ENCODE data around the gene PILRA. TPM values are rescaled to one million over a fixed set of nuclear protein-coding genes. Genes with fewer than 3 reads are reported as not detected.
A peak's percentile ranks its signal among the peaks of the same experiment; 100 is the strongest.
"Not testable (repeated sequence)": the region's sequence is repeated elsewhere in the genome, so short reads cannot be mapped to it uniquely, and the experiment has no call there.

PILRA gene
- 1 to 10 TPM; 1.8 to 2.7 TPM for total RNA-seq

DNA sequence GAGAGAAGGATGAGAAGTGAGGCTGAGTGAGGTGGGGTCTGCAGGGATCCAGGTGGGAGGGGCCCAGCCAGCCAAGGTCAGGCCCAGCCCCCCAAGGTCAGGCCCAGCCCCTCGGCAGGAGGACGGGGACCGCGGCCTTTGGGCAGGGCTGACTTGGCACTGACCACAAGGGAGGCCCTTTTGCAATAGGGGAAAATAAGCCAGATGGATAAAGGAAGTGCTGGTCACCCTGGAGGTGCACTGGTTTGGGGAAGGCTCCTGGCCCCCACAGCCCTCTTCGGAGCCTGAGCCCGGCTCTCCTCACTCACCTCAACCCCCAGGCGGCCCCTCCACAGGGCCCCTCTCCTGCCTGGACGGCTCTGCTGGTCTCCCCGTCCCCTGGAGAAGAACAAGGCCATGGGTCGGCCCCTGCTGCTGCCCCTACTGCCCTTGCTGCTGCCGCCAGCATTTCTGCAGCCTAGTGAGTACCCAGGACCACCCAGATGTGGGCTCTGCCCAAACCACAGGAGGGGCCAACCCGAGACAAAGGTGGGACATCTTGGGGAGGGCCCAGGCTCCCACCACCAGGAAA lies at the start of gene PILRA:
TSS of gene PILRA (plus strand) at position 227 of the 571 bp plus-strand sequence. CDS start at position 397, 170 bp downstream.
- Mint-ChIP-seq H3K36me3 (ENCODE audit: low read depth) (no peaks in the 10 kb centered on the region), H3K27me3 (no peaks in the 10 kb centered on the region), H3K9me3 (no peaks in the 10 kb centered on the region), H3K4me3 (no peak within 1 kb of the TSS), H3K27ac (peak within 1 kb of the TSS; percentile 80), H3K4me1 (peaks cover 18% of the 10 kb centered on the region)
- CTCF ChIA-PET = interaction anchor here (0.6 to 1.2 kb wide), 2 partner anchors 28 to 84 kb away, joined by 3 read pairs; no protein-coding TSS in a partner anchor
- POLR2A ChIA-PET = no interaction called here
- DNase-seq = no peak

DNA sequence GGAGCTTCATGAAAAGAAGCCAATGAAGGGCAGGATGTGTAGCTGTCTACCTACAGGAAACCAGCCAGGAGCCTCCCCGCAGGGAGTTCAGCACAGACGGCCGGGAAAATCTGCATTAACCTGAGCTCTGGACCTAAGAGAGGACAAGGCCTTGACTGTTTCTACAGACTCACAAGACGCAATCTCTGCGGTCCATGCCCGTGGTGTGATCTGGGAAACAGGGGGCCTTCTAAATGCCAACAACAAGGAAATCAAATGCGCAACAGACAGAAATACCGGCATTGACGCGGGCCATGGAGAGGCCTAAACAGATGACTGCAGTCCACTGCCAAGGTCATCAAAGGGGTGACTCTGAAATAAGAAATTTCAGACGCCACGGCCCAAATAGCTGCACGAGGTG lies 49.1 kb upstream of the PILRA start:
- H3K4me3 Mint-ChIP-seq, POLR2A ChIA-PET, H3K4me1 Mint-ChIP-seq, H3K9me3 Mint-ChIP-seq, H3K27ac Mint-ChIP-seq, H3K27me3 Mint-ChIP-seq, DNase-seq, CTCF ChIA-PET: not testable (repeated sequence)
- H3K36me3 Mint-ChIP-seq (ENCODE audit: low read depth) = peaks cover 38% of the 10 kb centered on the region

DNA sequence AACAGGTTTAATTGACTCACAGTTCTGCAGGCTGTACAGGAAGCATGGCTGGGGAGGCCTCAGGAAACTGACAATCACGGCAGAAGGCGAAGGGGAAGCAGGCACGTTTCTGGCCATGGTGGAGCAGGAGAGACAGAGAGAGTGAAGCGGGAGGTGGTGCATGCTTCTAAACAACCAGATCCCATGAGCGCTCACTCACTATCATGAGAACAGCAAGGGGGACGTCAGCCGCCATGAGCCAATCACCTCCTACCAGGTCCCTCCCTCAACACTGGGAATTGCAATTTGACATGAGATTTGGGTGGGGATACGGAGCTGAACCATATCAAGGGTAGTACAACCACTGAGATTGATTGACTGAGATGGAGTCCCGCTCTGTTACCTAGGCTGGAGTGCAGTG lies 47.6 kb upstream of the PILRA start:
- DNase-seq, H3K27ac Mint-ChIP-seq, H3K27me3 Mint-ChIP-seq, H3K4me1 Mint-ChIP-seq, CTCF ChIA-PET, POLR2A ChIA-PET, H3K4me3 Mint-ChIP-seq, H3K9me3 Mint-ChIP-seq: not testable (repeated sequence)
- peaks cover 33% of the 10 kb centered on the region for H3K36me3 Mint-ChIP-seq (ENCODE audit: low read depth)

DNA sequence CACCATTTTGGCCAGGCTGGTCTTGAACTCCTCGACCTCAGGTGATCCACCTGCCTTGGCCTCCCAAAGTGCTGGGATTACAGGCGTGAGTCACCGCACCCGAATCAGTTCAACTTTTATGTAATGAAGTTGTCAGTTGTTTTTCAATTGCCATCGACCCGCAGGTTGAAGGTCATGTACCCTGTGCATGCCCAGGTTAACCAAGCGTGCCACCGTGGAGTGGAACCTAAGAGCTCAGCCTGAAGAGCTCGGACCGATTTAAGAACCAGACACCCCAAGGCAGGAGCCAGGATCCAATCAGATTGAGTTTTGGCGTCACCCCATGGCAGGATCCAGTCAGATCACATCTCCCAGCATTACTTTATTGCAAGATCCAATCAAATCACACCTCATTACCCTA lies 46.4 kb upstream of the PILRA start:
- DNase-seq, H3K4me1 Mint-ChIP-seq, H3K27me3 Mint-ChIP-seq, H3K9me3 Mint-ChIP-seq, H3K27ac Mint-ChIP-seq, CTCF ChIA-PET, POLR2A ChIA-PET, H3K4me3 Mint-ChIP-seq: not testable (repeated sequence)
- peaks cover 32% of the 10 kb centered on the region for H3K36me3 Mint-ChIP-seq (ENCODE audit: low read depth)

DNA sequence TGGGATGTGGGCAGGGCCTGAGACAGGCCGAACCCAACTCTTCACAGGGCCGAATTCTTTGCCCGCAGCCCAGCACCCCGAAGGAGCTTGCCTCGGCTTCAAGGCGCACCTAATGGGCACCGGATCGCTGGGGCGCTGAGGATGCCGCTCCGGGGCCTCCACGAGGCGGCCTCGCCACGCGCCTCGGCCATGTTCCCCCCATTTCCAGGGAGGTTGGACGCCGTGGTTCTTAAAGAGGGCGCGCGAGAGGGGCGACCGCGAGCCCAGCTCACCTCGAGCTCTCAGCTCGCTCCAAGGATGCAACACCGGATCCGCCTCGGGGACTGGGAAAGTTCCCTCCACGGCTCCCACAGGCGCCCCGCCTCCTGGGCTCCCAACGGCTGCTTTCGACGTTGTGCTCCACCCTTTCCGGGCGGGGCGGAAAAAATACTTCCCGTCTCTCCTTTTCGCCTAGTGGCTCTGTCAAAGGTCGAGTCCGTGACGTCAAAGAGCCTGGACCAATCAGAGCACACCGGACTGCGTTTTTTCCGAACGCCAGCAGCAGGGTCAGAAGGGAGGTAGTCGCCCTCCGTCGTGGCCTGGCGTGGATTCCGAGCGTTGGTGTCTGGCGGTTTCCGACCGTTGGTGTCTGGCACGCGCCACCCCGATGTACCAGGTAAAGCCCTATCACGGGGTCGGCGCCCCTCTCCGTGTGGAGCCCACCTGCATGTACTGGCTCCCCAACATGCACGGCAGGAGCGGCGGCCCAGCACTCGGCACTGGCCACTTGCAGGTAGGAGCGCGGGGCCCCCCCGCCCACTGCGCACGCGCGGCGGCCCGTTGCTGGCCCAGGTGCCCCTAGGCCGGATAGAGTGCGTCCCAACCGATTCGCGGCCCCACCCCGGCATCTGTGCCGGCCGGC lies 37.5 kb upstream of the PILRA start:
- H3K4me3 Mint-ChIP-seq = peak overlapping the region; percentile 82
- POLR2A ChIA-PET, H3K9me3 Mint-ChIP-seq, H3K27me3 Mint-ChIP-seq, CTCF ChIA-PET: not testable (repeated sequence)
- peak overlapping the region; percentile 93 for H3K27ac Mint-ChIP-seq
- DNase-seq = peak; percentile 89
- H3K4me1 Mint-ChIP-seq = peaks cover 28% of the 10 kb centered on the region
- peaks cover 22% of the 10 kb centered on the region for H3K36me3 Mint-ChIP-seq (ENCODE audit: low read depth)

DNA sequence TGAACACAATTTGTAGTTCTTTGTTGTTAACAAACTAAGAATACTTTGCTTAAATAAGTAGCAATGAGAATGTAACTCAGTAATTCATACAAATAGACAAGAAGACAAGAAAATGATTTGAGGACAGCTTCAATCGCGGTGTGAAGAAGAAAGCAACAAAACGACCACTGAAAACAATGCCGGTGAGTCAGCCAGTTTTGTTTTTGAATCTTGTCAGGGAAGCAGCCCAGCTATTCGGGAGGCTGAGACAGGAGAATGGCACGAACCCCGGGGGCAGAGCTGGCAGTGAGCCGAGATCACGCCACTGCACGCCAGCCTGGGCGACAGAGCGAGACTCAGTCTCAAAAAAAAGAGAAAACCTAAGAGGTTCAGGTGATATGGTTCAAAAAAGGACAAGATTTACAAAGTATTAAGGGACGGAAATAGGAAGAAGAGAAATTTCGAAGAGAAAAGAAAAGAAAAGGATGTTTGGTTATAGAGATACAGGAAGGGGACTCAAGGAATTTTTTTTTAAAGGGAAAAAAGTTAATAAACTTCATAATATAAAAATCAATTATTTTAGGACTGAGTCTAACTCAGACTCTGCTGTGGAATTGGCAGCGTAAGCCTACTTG lies 35.1 kb upstream of the PILRA start:
- Mint-ChIP-seq H3K4me3 (peak overlapping the region; percentile 63), H3K36me3 (ENCODE audit: low read depth) (peaks cover 37% of the 10 kb centered on the region), H3K4me1 (peaks cover 45% of the 10 kb centered on the region)
- H3K27me3 Mint-ChIP-seq, DNase-seq, H3K27ac Mint-ChIP-seq, H3K9me3 Mint-ChIP-seq, CTCF ChIA-PET, POLR2A ChIA-PET: not testable (repeated sequence)

DNA sequence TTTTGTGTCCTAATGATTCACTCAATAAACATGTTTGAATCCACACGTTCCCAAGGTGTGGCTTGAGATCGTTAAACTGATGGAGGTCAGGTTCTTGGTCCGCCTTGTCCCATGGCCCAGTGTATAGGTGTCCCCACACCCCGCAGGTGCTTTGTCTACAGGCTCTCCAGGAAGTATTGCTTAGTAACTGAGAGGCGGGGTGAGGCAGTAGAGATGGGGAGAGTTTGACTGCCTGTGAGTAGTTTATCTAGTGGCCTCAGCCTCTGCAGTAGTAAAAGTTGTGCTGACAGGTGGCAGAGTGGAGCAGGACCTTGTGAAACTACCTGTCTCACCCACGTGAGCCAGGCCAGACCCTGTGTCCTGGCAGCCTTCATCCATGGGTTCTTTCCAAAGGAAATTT lies 32.0 kb upstream of the PILRA start:
- Mint-ChIP-seq H3K4me1 (peaks cover 59% of the 10 kb centered on the region), H3K27ac (peak overlapping the region; percentile 69), H3K36me3 (ENCODE audit: low read depth) (peaks cover 47% of the 10 kb centered on the region)
- CTCF ChIA-PET, H3K27me3 Mint-ChIP-seq, POLR2A ChIA-PET, H3K9me3 Mint-ChIP-seq, DNase-seq, H3K4me3 Mint-ChIP-seq: not testable (repeated sequence)

DNA sequence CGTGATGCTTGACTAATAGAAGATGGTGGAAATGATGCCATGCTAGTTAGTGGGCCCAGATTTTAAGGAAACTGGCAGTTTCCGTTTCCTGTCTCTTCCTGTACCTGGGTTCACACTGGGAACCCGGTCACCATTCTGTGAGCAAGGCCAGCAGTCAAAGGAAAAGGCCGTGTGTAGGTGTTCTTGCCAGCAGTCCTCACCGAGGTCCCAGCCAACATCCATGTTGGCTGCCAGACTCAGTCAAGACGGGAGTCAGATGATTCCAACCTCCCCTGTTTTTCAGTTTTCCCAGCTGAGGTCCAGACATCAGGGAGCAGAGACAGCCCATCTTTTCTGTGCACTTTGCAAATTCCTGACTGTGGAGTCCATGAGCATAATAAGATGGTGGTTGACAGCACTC lies 30.5 kb upstream of the PILRA start:
- POLR2A ChIA-PET = no interaction called here
- Mint-ChIP-seq H3K4me1 (peaks cover 54% of the 10 kb centered on the region), H3K27me3 (no peaks in the 10 kb centered on the region), H3K36me3 (ENCODE audit: low read depth) (peaks cover 55% of the 10 kb centered on the region), H3K4me3 (no peak overlapping the region), H3K9me3 (no peaks in the 10 kb centered on the region), H3K27ac (no peak overlapping the region)
- CTCF ChIA-PET = no interaction called here
- no peak for DNase-seq

DNA sequence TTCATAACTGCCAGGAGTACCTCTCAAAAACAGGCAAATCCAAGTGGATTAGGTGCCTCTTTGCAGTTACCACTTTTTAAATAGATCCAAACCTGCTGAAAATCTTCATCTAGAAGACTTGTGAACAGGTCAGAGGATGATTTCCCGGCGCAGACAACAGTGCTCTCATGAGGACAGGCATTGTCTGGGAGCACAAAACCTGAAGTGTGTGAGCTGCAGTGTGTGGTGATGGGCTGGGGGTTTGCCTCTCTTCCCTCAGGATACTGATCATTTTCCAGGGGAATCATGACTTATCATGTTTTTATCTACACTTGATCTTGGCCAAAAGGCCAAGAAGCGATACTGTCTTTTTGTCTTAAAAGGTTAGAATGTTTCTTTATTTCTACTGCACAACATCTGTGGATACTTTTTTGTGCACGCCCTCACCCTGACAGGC lies 29.1 kb upstream of the PILRA start:
- H3K27me3 Mint-ChIP-seq, H3K9me3 Mint-ChIP-seq, DNase-seq, POLR2A ChIA-PET: not testable (repeated sequence)
- Mint-ChIP-seq H3K4me1 (peaks cover 43% of the 10 kb centered on the region), H3K36me3 (ENCODE audit: low read depth) (peaks cover 56% of the 10 kb centered on the region), H3K27ac (peak overlapping the region; percentile 90), H3K4me3 (peak overlapping the region; percentile 26)
- CTCF ChIA-PET = interaction anchor here (0.5 to 1.5 kb wide), 11 partner anchors 11 to 217 kb away, joined by 3 to 7 read pairs (median 4); partner anchors contain the start of genes MBLAC1 and PPP1R35

DNA sequence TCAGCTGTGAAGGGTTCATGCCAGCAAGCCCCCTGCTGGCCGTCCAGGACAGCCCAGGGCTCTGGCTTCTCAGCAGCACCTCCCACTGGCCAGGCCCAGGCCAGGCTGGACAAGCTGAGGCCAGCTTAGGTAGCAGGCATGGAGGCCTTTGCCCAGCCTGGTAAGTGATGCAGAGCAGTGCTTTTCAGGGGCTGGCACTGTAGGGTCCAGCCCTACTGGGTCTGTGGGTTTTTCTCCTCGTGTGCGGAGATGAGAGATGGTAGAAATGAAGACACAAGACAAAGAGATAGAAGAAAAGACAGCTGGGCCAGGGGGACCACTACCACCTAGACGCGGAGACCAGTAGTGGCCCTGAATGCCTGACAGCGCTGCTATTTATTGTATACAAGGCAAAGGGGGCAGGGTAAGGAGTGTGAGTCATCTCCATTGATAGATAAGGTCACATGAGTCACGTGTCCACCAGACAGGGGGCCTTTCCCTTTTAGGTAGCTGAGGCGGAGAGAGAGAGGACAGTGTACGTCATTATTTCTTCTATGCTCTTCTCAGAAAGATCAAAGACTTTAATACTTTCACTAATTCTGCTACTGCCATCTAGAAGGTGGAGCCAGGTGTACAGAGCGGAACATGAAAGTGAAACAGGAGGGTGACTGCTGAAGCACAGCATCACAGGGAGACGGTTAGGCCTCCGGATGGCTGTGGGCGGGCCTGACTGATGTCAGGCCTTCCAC lies 28.6 kb upstream of the PILRA start:
- peak; percentile 90 for DNase-seq
- Mint-ChIP-seq H3K4me3 (peak overlapping the region; percentile 26), H3K36me3 (ENCODE audit: low read depth) (peaks cover 58% of the 10 kb centered on the region), H3K4me1 (peaks cover 40% of the 10 kb centered on the region), H3K27ac (peak overlapping the region; percentile 90)
- POLR2A ChIA-PET, H3K9me3 Mint-ChIP-seq, H3K27me3 Mint-ChIP-seq: not testable (repeated sequence)
- CTCF ChIA-PET = interaction anchor here (0.5 to 2.0 kb wide), 16 partner anchors 10 to 218 kb away, joined by 3 to 8 read pairs (median 3); partner anchors contain the start of genes MBLAC1 and PPP1R35

DNA sequence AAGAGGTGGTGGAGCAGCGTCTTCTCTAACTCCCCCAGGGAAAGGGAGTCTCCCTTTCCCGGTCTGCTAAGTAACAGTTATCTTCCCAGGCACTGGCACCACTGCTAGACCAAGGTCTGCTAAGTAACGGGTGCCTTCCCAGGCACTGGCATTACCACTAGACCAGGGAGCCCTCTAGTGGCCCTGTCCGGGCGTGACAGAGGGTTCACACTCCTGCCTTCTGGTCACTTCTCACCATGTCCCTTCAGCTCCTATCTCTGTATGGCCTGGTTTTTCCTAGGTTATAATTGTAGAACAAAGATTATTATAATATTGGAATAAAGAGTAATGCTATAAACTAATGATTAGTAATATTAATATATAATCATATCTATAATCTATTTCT lies 28.0 kb upstream of the PILRA start:
- H3K9me3 Mint-ChIP-seq, POLR2A ChIA-PET, H3K27me3 Mint-ChIP-seq: not testable (repeated sequence)
- peak overlapping the region; percentile 90 for H3K27ac Mint-ChIP-seq
- H3K36me3 Mint-ChIP-seq (ENCODE audit: low read depth) = peaks cover 59% of the 10 kb centered on the region
- H3K4me3 Mint-ChIP-seq = peak overlapping the region; percentile 26
- CTCF ChIA-PET = interaction anchor here (0.6 to 2.8 kb wide), 12 partner anchors 14 to 219 kb away, joined by 3 to 12 read pairs (median 3); partner anchors contain the start of genes MBLAC1 and PPP1R35
- DNase-seq = peak; percentile 73
- H3K4me1 Mint-ChIP-seq = peaks cover 38% of the 10 kb centered on the region

DNA sequence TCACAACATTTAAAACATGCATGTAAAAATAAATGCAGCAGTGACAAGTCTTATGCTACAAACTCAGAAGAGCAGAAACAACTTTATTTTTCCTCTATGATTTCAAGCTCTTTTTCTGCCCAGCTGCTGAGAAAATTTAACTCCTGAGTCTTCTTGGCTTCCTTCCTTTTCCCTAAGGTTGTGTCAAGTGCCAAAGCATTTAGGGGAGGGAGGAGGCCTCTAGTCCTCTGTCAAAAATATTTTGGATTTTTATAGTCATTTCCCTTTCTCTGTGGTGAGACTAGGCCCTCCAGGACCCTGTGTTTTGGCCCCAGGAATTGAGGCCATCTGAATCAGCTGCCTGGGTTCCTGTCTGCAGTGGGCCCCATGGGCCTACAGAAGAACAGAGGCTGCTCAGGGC lies 26.4 kb upstream of the PILRA start:
- peak overlapping the region; percentile 36 for H3K27ac Mint-ChIP-seq
- H3K36me3 Mint-ChIP-seq (ENCODE audit: low read depth) = peaks cover 65% of the 10 kb centered on the region
- ChIA-PET CTCF (interaction anchor here (0.8 to 2.8 kb wide), 7 partner anchors 25 to 216 kb away, joined by 3 to 12 read pairs (median 4); no protein-coding TSS in a partner anchor), POLR2A (no interaction called here)
- no peak for DNase-seq
- no peaks in the 10 kb centered on the region for H3K9me3 Mint-ChIP-seq
- no peaks in the 10 kb centered on the region for H3K27me3 Mint-ChIP-seq
- no peak overlapping the region for H3K4me3 Mint-ChIP-seq
- H3K4me1 Mint-ChIP-seq = peaks cover 46% of the 10 kb centered on the region

Measured in activated CD4-positive, alpha-beta T cell treated with anti-CD3 and anti-CD28 coated beads, Interleukin-2, amount 10 ng/mL, durations not matched to agents 7 days and 5 days (primary cell).